Duodenal mucosa (tissue), 2 donors: ENCODE data around the gene PPARA.
A peak's percentile ranks its signal among the peaks of the same experiment; 100 is the strongest.

Experiments used
- H3K27ac ChIP-seq: one replicate; pipeline ENCODE4 v1.7.0; 2013; ENCODE audit warnings: low read depth, low read length
- H3K27me3 ChIP-seq, 2 donors: one replicate each; pipeline ENCODE4 v1.7.0; 2013; ENCODE audit warnings: low read length in 2 of 2, control low read depth in 1 of 2; ENCODE audit not compliant: insufficient read depth in 2 of 2, control insufficient read depth in 1 of 2
- H3K36me3 ChIP-seq, 2 donors: one replicate each; pipeline ENCODE4 v1.7.0; 2013; ENCODE audit warnings: low read length in 2 of 2, control low read depth in 1 of 2; ENCODE audit not compliant: insufficient read depth in 2 of 2, control insufficient read depth in 1 of 2
- H3K4me1 ChIP-seq, 2 donors: one replicate each; pipeline ENCODE4 v1.7.0; 2013; ENCODE audit warnings: low read length in 2 of 2, control low read depth in 1 of 2; ENCODE audit not compliant: insufficient read depth in 2 of 2, control insufficient read depth in 1 of 2
- H3K4me3 ChIP-seq, 2 donors: one replicate each; pipeline ENCODE4 v1.7.0; 2013; ENCODE audit warnings: low read length in 2 of 2, low read depth in 1 of 2
- H3K9ac ChIP-seq, 2 donors: one replicate each; pipeline ENCODE4 v1.7.0; 2013; ENCODE audit warnings: low read length in 2 of 2, low read depth in 1 of 2
- H3K9me3 ChIP-seq, 2 donors: one replicate each; pipeline ENCODE4 v1.7.0; 2013; ENCODE audit warnings: low read length in 2 of 2, control low read depth in 1 of 2; ENCODE audit not compliant: control insufficient read depth in 1 of 2

The PPARA gene

DNA sequence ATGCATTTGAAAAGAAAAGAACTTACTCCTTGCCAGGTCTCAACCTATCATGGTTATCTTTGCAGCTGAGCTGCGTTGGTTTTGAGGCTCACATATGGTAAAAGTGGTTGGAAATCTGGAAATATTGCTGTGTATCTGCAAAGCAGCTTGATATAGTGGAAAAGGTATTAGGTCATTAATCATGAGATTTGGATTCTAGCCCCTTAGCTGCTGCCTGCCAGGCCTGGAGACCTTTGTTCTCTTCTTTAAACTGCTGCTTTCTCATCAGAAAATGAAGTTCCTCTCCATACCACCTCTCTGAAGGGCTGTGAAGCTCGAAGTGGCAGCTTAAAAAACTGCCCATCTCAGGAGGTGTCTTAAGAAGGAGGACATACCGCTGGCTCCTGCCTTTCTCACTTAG, 5.7 kb downstream of the PPARA start:
- H3K27me3 ChIP-seq: no peaks in the 10 kb centered on the region
- H3K27ac ChIP-seq: no peak overlapping the region

DNA sequence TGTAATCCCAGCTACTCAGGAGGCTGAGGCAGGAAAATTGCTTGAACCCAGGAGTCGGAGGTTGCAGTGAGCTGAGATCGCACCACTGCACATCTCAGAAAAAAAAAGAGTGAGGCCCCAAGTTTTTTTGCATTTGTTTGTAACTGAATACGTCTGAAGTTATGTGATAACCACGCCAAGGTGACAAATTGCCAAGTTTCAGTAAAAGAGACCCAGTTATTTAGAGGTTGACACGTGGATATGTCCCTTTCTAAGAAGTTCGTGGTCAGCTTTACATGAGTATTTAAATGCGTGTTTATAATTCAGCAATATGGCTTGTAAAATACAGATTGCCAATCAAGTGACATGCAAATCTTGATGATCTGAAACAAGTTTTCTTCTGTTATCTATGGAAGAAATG, 8.0 kb downstream of the PPARA start:
- Histone ChIP-seq H3K36me3 (peaks cover 16 to 36% of the 10 kb centered on the region in 2 donors), H3K27ac (no peak overlapping the region), H3K9me3 (no peaks in the 10 kb centered on the region), H3K9ac (no peak overlapping the region), H3K27me3 (no peaks in the 10 kb centered on the region), H3K4me1 (peaks cover 36 to 41% of the 10 kb centered on the region in 2 donors), H3K4me3 (no peak overlapping the region)

More for the DNA sequence above, 5.7 kb downstream of the PPARA start:
- peaks cover 20 to 36% of the 10 kb centered on the region in 2 donors for H3K4me1 ChIP-seq
- H3K36me3 ChIP-seq: peaks cover 16 to 41% of the 10 kb centered on the region in 2 donors
- H3K9me3 ChIP-seq: no peaks in the 10 kb centered on the region
- no peak overlapping the region for H3K9ac ChIP-seq
- H3K4me3 ChIP-seq: peak overlapping the region in 1 of 2 donors; percentile 19

DNA sequence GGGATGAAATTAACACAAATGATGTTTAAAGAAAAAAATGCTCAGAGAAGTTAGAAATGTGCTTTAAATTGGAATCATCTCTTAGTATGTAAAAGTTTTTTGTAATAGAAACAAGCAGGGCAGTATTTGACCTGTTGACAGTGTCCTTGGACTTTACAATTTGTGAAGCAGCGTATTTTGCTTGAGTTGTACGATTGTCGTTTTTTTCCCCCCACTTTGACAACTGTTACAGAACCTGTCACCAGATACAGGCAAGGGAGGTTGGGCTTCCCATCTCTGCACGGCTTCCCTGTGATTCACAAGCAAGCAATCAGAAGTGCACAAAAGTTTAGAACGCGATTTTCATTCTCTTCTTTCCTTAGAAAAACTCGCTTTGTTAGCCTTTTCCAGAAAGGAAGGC, 8.9 kb downstream of the PPARA start:
- Histone ChIP-seq H3K9ac (no peak overlapping the region), H3K36me3 (peaks cover 16 to 33% of the 10 kb centered on the region in 2 donors)

DNA sequence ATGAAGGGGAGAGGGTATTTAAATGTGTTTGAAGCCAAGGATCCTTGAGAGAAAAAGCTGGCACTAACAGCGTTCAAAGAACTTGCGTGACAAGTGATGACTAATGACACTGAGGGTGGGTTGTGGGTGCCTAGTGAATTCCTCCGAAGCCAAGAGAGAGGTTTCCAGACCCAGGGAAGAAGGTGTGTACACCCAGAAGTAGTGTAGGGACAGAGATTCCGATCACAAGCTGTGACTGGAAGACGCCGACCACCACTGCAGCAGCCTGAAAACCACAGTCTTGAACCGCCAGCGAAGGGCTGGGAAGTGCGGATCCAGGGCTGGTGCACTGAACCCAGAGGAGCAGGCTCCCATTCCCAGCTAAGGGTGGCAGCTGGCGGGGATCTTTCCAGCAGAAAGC, 9.5 kb downstream of the PPARA start:
- Histone ChIP-seq H3K4me3 (no peak overlapping the region), H3K9me3 (no peaks in the 10 kb centered on the region), H3K27ac (no peak overlapping the region), H3K9ac (no peak overlapping the region), H3K27me3 (no peaks in the 10 kb centered on the region), H3K4me1 (peaks cover 36 to 47% of the 10 kb centered on the region in 2 donors), H3K36me3 (peaks cover 16 to 33% of the 10 kb centered on the region in 2 donors)

More for the DNA sequence above, 8.9 kb downstream of the PPARA start:
- Histone ChIP-seq H3K27me3 (no peaks in the 10 kb centered on the region), H3K9me3 (no peaks in the 10 kb centered on the region), H3K4me3 (no peak overlapping the region), H3K4me1 (peaks cover 36 to 47% of the 10 kb centered on the region in 2 donors), H3K27ac (no peak overlapping the region)

DNA sequence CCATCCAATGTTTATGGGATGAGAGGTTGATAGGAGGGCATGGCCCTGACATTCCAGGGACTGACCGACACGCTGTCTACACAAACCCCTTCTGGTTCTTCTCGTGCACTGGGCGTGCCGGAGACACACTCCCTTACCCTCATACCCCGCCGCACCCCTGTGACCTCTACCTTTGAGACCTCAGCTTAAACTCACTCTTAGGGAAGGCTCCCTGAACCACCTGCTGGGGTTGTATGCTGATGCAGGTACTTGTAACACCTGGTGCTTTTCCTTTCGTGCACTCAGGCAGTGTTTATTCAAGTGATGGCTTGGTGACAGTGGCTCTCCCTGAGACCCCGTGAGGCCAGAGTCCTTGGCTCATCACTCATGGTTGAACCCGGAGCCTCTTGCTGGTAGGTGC, 12.0 kb downstream of the PPARA start:
- peaks cover 5 to 28% of the 10 kb centered on the region in 2 donors for H3K36me3 ChIP-seq
- peaks cover 24 to 43% of the 10 kb centered on the region in 2 donors for H3K4me1 ChIP-seq
- no peak overlapping the region for H3K4me3 ChIP-seq
- H3K9ac ChIP-seq: no peak overlapping the region
- H3K27ac ChIP-seq: no peak overlapping the region
- H3K9me3 ChIP-seq: no peaks in the 10 kb centered on the region
- H3K27me3 ChIP-seq: no peaks in the 10 kb centered on the region

DNA sequence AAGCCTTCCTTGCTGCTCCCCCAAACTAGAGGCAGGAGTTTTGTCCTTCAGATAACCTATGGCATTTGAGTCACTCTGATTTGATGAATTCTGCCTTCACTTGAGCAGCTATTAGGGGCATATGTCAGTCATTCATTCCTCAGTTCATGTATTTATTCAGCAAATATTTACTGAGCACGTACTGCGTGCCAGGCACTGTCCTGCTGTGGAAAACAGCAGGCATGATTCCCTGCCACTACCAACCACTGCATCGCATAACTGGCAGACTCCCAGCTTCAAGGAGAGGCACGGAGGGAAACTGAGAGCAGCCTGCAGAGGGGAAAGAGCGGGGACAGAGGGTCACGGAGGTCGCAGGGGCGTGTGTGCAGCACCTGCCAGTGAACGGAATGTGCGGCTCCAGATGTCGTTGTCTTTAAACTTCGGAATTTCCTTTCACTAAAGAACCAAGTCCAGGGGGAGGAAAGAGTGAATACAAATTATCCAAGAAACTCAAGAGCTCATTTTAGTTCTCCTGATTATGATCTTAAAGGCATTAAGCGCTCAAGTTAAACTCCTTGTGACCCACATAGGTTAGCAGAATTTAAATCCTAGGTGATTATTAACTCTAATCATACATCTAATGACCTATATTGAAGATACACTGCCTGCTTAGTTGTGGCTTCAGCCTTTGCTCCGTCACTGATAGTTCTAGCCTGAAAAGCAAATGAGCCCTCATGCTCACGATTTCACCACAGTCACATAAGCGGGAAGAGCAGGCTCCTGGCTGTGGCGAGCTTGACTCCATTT, 12.6 kb downstream of the PPARA start:
- H3K27ac ChIP-seq: no peak overlapping the region
- peak overlapping the region in 1 of 2 donors; percentile 41 for H3K4me3 ChIP-seq
- no peaks in the 10 kb centered on the region for H3K9me3 ChIP-seq
- H3K27me3 ChIP-seq: no peaks in the 10 kb centered on the region
- peak overlapping the region in 1 of 2 donors; percentile 33 for H3K9ac ChIP-seq
- peaks cover 24 to 43% of the 10 kb centered on the region in 2 donors for H3K4me1 ChIP-seq
- H3K36me3 ChIP-seq: peaks cover 5 to 24% of the 10 kb centered on the region in 2 donors

DNA sequence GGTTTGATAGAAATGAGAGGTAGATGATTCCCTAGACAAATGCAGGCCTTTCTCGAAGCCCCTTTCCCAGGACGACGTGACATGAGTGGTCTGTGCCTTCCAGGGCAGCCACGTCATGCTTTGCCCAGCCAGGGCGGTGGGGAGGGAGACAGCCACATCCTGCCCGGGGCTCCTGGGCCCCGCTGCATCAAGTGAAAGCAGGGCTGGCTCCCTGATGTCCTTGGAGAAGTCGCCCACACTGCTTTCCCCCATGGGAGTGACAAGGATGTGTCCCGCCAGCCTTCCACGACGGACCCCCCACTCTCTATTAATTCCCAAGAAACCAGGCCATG, 13.2 kb downstream of the PPARA start:
- no peaks in the 10 kb centered on the region for H3K9me3 ChIP-seq
- H3K36me3 ChIP-seq: peaks cover 5 to 20% of the 10 kb centered on the region in 2 donors
- H3K4me1 ChIP-seq: peaks cover 21 to 43% of the 10 kb centered on the region in 2 donors
- H3K27ac ChIP-seq: no peak overlapping the region
- H3K27me3 ChIP-seq: no peaks in the 10 kb centered on the region
- H3K9ac ChIP-seq: peak overlapping the region in 1 of 2 donors; percentile 25
- H3K4me3 ChIP-seq: peak overlapping the region in 1 of 2 donors; percentile 13

DNA sequence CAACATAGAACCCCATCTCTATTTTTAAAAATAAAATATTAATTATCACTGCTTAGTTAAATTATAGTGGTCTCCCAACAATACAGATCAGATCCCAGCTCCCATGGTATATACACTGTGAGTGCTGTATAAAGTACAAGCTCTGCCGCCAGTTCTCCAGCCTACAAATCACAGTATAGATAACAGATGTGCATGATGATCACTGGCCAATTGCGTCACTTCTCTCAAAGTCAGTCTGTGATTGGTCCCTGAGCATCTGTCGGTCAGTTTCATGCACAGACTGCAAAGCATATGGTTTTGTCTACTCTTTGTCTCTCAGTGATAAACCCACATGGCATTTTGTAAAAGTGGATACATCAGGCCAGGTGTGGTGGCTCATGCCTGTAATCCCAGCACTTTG, 15.7 kb downstream of the PPARA start:
- Histone ChIP-seq H3K4me1 (peaks cover 20 to 32% of the 10 kb centered on the region in 2 donors), H3K4me3 (no peak overlapping the region), H3K36me3 (peaks cover 2 to 7% of the 10 kb centered on the region in 2 donors), H3K27ac (no peak overlapping the region), H3K9me3 (no peaks in the 10 kb centered on the region), H3K27me3 (no peaks in the 10 kb centered on the region), H3K9ac (no peak overlapping the region)

DNA sequence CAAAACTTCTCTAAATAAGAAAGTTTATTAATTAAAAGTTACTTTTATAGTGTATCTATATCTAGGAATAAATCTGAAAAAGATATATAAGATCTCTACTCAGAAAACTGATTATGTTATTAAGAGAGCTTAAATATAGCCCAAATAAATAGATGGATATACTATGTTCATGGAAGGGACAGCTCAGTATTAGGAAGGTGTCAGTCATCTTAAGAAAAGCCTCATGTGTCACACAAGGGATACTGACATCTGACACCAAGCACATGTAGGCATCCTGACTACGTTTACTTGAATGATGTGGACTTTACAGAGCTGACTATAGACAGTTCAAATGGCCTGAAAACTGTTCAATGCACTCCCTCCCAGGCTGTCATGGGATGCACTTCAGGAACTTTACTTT, 19.3 kb downstream of the PPARA start:
- no peaks in the 10 kb centered on the region for H3K27me3 ChIP-seq
- H3K9me3 ChIP-seq: no peaks in the 10 kb centered on the region
- peaks cover 20 to 25% of the 10 kb centered on the region in 2 donors for H3K4me1 ChIP-seq
- peaks cover 2 to 7% of the 10 kb centered on the region in 2 donors for H3K36me3 ChIP-seq
- H3K9ac ChIP-seq: no peak overlapping the region
- H3K4me3 ChIP-seq: no peak overlapping the region
- H3K27ac ChIP-seq: peak overlapping the region; percentile 8

DNA sequence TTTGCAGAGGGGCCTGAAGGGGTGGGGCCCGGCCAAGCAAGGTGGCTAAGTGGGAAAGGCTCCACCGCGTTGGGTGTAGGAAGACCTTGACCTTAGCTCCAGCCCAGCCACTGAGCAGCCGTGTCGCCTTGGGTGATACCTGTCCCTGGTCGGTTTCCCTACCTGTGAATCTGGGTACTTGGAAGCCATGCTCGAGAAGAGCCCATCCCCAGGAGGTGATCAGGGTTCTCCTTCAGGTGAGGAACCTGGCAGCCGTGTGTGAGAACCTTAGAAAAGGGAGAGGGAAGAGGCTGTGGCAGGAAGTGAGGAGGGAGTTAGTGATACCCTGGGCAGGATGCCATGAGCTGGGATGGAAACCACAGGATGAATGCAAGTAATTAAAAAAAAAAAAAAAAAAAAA, 21.6 kb downstream of the PPARA start:
- H3K9me3 ChIP-seq: no peaks in the 10 kb centered on the region
- peak overlapping the region; percentile 73 for H3K27ac ChIP-seq
- peak overlapping the region; percentile 41 to 52 for H3K4me3 ChIP-seq
- peak overlapping the region in 1 of 2 donors; percentile 1 for H3K9ac ChIP-seq
- peaks cover 2 to 12% of the 10 kb centered on the region in 2 donors for H3K36me3 ChIP-seq
- peaks cover 14 to 25% of the 10 kb centered on the region in 2 donors for H3K4me1 ChIP-seq
- no peaks in the 10 kb centered on the region for H3K27me3 ChIP-seq
